GM12892 (cell line): ENCODE results near the gene ERCC4.

Source experiments
- POLR2A ChIP-seq: IDR thresholded peaks from 2 replicates; pipeline ENCODE4 v1.6.1; 2011; ENCODE audit warnings: low read depth, low read length, control low read depth
- POLR2AphosphoS5 ChIP-seq: IDR thresholded peaks from 2 replicates; pipeline ENCODE4 v1.6.1; 2011; ENCODE audit warnings: low read depth, low read length, control low read depth
- TAF1 ChIP-seq: IDR thresholded peaks from 2 replicates; pipeline ENCODE4 v1.6.1; 2011; ENCODE audit warnings: low read depth, mild to moderate bottlenecking, control low read depth, low read length, borderline replicate concordance

DNA sequence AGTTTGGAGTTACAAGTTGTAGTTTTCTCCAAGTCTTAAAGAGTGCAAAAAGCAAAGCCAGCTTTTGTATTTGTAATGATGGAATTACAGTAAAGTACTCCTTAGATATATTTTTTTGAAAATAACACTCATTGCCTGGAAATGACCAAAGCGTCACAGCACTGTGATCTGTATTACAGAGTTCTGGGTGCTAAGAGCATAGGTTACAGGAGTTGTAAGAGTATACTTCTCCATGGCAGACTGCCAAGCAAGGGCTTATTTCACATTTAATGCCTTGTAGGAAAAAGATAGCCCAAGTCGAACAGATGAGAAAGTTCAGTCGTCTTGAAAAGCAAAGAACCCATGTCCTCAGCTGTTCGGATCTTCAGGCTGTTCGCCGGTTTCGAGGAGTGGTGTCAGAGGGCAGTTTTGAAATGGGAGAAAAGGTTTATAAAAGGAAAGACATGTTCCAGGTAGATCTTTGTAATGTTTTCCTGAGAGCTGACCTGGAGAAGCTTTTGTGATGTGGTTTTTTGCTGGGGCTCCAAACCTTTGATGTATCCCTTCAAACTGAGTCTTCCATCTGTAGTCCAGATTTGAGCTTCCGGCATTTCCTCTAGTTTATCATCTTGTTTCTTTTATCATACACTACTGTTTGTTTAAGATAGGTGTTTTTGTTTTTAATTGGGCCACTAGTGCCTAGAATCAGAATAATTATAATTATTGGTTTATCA, 41.3 kb downstream of the ERCC4 start:
- TF ChIP-seq POLR2AphosphoS5 (no peak), POLR2A (no peak), TAF1 (no peak)
